ENCODE data around the gene CAPN2.

DNA sequence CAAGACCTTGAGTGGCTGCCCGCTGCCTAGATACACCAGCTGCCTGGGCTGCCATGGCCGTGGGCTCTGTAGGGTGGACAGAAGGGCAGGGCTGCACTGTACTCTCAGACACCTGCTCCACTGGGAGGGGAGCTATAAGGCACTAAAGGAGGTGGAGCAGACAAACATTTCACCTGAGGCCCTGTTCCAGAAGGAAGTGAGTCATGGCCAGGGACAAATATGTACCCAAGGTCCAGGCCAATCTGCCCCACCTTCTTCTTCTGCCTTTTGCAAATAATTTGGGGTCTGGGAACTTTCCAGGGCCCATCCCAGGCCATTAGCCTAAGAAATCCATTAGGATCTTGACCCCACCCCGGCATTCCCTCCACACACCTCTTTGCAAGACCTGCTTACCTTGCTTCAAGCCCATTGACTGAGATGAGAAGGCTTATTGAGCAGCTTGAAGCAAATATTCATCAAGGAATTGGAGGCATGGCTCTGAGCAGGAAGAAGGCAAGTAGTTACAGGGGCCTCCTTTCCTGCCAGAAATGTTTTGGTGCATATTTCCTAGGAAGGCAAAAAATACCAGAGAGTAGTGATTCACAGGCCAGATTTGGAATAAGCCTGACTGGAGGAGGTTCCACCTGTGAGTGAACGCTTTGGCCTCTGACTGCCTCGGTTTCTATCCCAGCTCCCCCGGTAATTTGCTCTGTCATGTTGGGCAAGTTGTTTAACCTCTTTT, 46.6 kb upstream of the CAPN2 start, which contains the start of gene CAPN8:
- TF ChIP-seq, protein P1, sequence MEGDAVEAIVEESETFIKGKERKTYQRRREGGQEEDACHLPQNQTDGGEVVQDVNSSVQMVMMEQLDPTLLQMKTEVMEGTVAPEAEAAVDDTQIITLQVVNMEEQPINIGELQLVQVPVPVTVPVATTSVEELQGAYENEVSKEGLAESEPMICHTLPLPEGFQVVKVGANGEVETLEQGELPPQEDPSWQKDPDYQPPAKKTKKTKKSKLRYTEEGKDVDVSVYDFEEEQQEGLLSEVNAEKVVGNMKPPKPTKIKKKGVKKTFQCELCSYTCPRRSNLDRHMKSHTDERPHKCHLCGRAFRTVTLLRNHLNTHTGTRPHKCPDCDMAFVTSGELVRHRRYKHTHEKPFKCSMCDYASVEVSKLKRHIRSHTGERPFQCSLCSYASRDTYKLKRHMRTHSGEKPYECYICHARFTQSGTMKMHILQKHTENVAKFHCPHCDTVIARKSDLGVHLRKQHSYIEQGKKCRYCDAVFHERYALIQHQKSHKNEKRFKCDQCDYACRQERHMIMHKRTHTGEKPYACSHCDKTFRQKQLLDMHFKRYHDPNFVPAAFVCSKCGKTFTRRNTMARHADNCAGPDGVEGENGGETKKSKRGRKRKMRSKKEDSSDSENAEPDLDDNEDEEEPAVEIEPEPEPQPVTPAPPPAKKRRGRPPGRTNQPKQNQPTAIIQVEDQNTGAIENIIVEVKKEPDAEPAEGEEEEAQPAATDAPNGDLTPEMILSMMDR (IDR thresholded peaks at IDR 0.05), result no peak
- no peak for TF ChIP-seq POLR2A (IDR thresholded peaks at IDR 0.05)
